H1 (cell line): Measurements from ENCODE around the gene SMIM24. TPM values are rescaled to one million over a fixed set of nuclear protein-coding genes. Genes with fewer than 3 reads are reported as not detected.

Experiments used
- ASH2L ChIP-seq: fragments of 200-600, 300-600 bp; sonication (generic); IDR thresholded peaks from one replicate; pipeline ENCODE4 v1.7.1; 2017; ENCODE audit warnings: low read length
- CBX5 ChIP-seq: fragments of 300-800, 300-1000 bp; sonication (generic); IDR thresholded peaks from 2 replicates; pipeline ENCODE4 v1.7.1; 2016; ENCODE audit warnings: antibody characterized with exemption, low read length, low read depth
- CHD1 ChIP-seq: IDR thresholded peaks from 2 replicates; pipeline ENCODE4 v1.6.1; 2012; ENCODE audit warnings: low read depth, low read length, improper control_type of control experiment
- CTCF ChIP-seq, 3 experiments: IDR thresholded peaks; 1 replicate in 2 of 3; 2 replicates in 1 of 3; pipeline versions ENCODE4 v1.5.1 to v1.6.1; 2011; ENCODE audit warnings: low read length in 3 of 3, mild to moderate bottlenecking in 3 of 3, inconsistent platforms in 2 of 3, low read depth in 1 of 3, moderate library complexity in 1 of 3; ENCODE audit not compliant: insufficient read depth in 1 of 3; ENCODE audit errors: control extremely low read depth in 1 of 3
- EGR1 ChIP-seq: IDR thresholded peaks from 2 replicates; pipeline ENCODE4 v1.6.1; 2011; ENCODE audit warnings: low read depth, low read length, borderline replicate concordance
- EZH2 ChIP-seq: fragments of 200-600 bp; sonication (generic); IDR thresholded peaks from 2 replicates; pipeline ENCODE4 v1.7.1; 2012; ENCODE audit warnings: low read depth, mild to moderate bottlenecking, moderate library complexity, low read length, inconsistent platforms; ENCODE audit not compliant: severe bottlenecking
- FOSL1 ChIP-seq: IDR thresholded peaks from 2 replicates; pipeline ENCODE4 v1.6.1; 2011; ENCODE audit warnings: mild to moderate bottlenecking, low read depth, low read length, moderate library complexity; ENCODE audit not compliant: insufficient read depth
- GABPA ChIP-seq: IDR thresholded peaks from 2 replicates; pipeline ENCODE4 v1.6.1; 2011; ENCODE audit warnings: mild to moderate bottlenecking, low read length, moderate library complexity, borderline replicate concordance; ENCODE audit not compliant: insufficient read depth
- JUN ChIP-seq: IDR thresholded peaks from 2 replicates; pipeline ENCODE4 v1.6.1; 2011; ENCODE audit warnings: low read depth, mild to moderate bottlenecking, improper control_type of control experiment, low read length
- KDM5A ChIP-seq: fragments of 200-600 bp; IDR thresholded peaks from 2 replicates; pipeline ENCODE4 v1.7.1; 2012; ENCODE audit warnings: mild to moderate bottlenecking, low read length, inconsistent platforms, mixed read lengths
- MAX ChIP-seq: IDR thresholded peaks from 2 replicates; pipeline ENCODE4 v1.6.1; 2012; ENCODE audit warnings: inconsistent platforms
- NANOG ChIP-seq: IDR thresholded peaks from 2 replicates; pipeline ENCODE4 v1.6.1; 2011; ENCODE audit warnings: low read length, low read depth, mild to moderate bottlenecking, inconsistent platforms; ENCODE audit not compliant: insufficient read depth, poor library complexity, severe bottlenecking
- SIN3A ChIP-seq, 2 experiments: IDR thresholded peaks in 1 of 2; conservative IDR thresholded peaks in 1 of 2; 2 replicates each; pipeline ENCODE4 v1.6.1; 2011 to 2012; ENCODE audit warnings: low read length in 2 of 2, improper control_type of control experiment in 1 of 2, low read depth in 1 of 2, mild to moderate bottlenecking in 1 of 2
- SIRT6 ChIP-seq: IDR thresholded peaks from one replicate; pipeline ENCODE4 v1.7.1; 2012; ENCODE audit warnings: low read length, inconsistent platforms
- SRF ChIP-seq: IDR thresholded peaks from 2 replicates; pipeline ENCODE4 v1.6.1; 2011; ENCODE audit warnings: mild to moderate bottlenecking, low read depth, low read length, moderate library complexity
- TBP ChIP-seq: IDR thresholded peaks from 2 replicates; pipeline ENCODE4 v1.6.1; 2011; ENCODE audit warnings: low read depth, low read length, improper control_type of control experiment
- TCF12 ChIP-seq: IDR thresholded peaks from 2 replicates; pipeline ENCODE4 v1.6.1; 2011; ENCODE audit warnings: low read depth, mild to moderate bottlenecking, low read length
- TEAD4 ChIP-seq: IDR thresholded peaks from 2 replicates; pipeline ENCODE4 v1.6.1; 2012; ENCODE audit warnings: low read depth, low read length, inconsistent platforms, mixed read lengths
- polyA plus RNA-seq, 7 experiments: library from polyadenylated mRNA; depleted of rRNA in 3 of 7; stranded (reverse) in 5 of 7; unstranded in 2 of 7; fragments of >200 nt in 5 of 7; fragments of 200-250 nt in 2 of 7; gene quantifications; 1 replicate in 5 of 7; 2 replicates in 1 of 7; 4 replicates in 1 of 7; pipeline versions ENCODE4 v1.2.1 to v1.2.3, GENCODE V29; 2011 to 2013; ENCODE audit warnings: missing spikeins in 2 of 7, mixed read lengths in 2 of 7
- total RNA-seq: library from RNA; stranded (reverse); fragmentation: NEBNext Ultra II Directional; extraction: Animal tissue kit (Norgen Biotek cat#: 25700); gene quantifications from 2 replicates; pipeline ENCODE4 v1.2.1, GENCODE V29; 2021

Gene SMIM24
- total and polyA plus RNA-seq, 2 of the 8 experiments (the other 6 are each of a cell fraction or from before 2014, with no cell fraction given): 3.8 to 4.5 TPM

GRCh38 chr19:3434630-3435553, 45.4 kb downstream of the SMIM24 start (continued):
- TF ChIP-seq SIN3A (conservative IDR thresholded peaks at IDR 0.05 in 1 of 2, IDR thresholded peaks at IDR 0.05 in 1 of 2; ENCODE audit: low read depth in 1 of 2, low read length in 2 of 2): peak in 1 of 2 experiments; percentile 83; a peak in 2 of 4 replicates
- no peak for TF ChIP-seq CHD1
- peak; percentile 87; the same call in 1 of the 2 replicates for TF ChIP-seq TBP
- no peak for TF ChIP-seq NANOG
- TF ChIP-seq JUN: peak; percentile 2; the same call in 1 of the 2 replicates
- peak; percentile 83 for TF ChIP-seq ASH2L
- TF ChIP-seq EZH2: no peak
- TF ChIP-seq MAX: 0 out of 2 replicates have a peak, but pooled peaks have one; percentile 39
- no peak; a peak in 1 of 4 replicates for TF ChIP-seq CTCF (IDR thresholded peaks at IDR 0.05; ENCODE audit: control extremely low read depth in 1 of 3, insufficient read depth in 1 of 3, low read depth in 1 of 3, low read length in 3 of 3)
- TF ChIP-seq TCF12: no peak
- TF ChIP-seq SIRT6: no peak
- no peak for TF ChIP-seq TEAD4
- TF ChIP-seq KDM5A: no peak
- TF ChIP-seq EGR1: peak; percentile 95
- no peak for TF ChIP-seq FOSL1
- no peak for TF ChIP-seq CBX5
- TF ChIP-seq SRF: no peak; the same call in 1 of the 2 replicates
- peak; percentile 94 for TF ChIP-seq GABPA
